ENCODE measurements around the gene SLC50A1. TPM values are rescaled to one million over a fixed set of nuclear protein-coding genes. Genes with fewer than 3 reads are reported as not detected.

Gene SLC50A1
- total RNA-seq, 1 experiment from 2014 or later = 24.9 TPM

GRCh38 chr1:155181371-155182051 lies 45.9 kb downstream of the SLC50A1 start:
- Mint-ChIP-seq H3K9me3 (no peaks in the 10 kb centered on the region), H3K27me3 (ENCODE audit: low read depth) (no peaks in the 10 kb centered on the region; the same call in 1 of the 2 replicates), H3K27ac (no peak overlapping the region; a peak in 1 of 7 replicates), H3K4me3 (no peak overlapping the region; a peak in 1 of 5 replicates), H3K36me3 (ENCODE audit: insufficient read depth in 1 of 3, low read depth in 3 of 3) (peaks cover 38 to 69% (median 58%) of the 10 kb centered on the region in 3 experiments), H3K4me1 (peaks cover 9 to 18% of the 10 kb centered on the region in 2 experiments)
- no peak overlapping the region for H2BK5ac ChIP-seq (ENCODE audit: insufficient read length, low read length)
- DNase-seq = no peak
- H2BK12ac ChIP-seq (ENCODE audit: insufficient read length, low read depth, low read length) = no peak overlapping the region
- no peaks in the 10 kb centered on the region for H3K79me1 ChIP-seq (ENCODE audit: insufficient read depth, low read depth, low read length, poor library complexity, severe bottlenecking)
- no peak overlapping the region for H3T11ph ChIP-seq (ENCODE audit: low read length)
- H3K79me2 ChIP-seq (ENCODE audit: insufficient read depth, low read length) = no peaks in the 10 kb centered on the region
- no peak overlapping the region for H2BK15ac ChIP-seq (ENCODE audit: low read depth, low read length)
- no peak overlapping the region for H3K18ac ChIP-seq (ENCODE audit: insufficient read length, low read depth, low read length)
- no peak overlapping the region for H3K27ac ChIP-seq (ENCODE audit: insufficient read length, low read depth, low read length)
- no peak overlapping the region for H3K4ac ChIP-seq (ENCODE audit: low read depth, low read length)
- no peak overlapping the region for H2AFZ ChIP-seq (ENCODE audit: low read length)
- no peaks in the 10 kb centered on the region for H3K23me2 ChIP-seq (ENCODE audit: insufficient read length, low read depth, low read length, poor library complexity, severe bottlenecking)
- H3K27me3 ChIP-seq (ENCODE audit: insufficient read depth, low read length) = no peaks in the 10 kb centered on the region
- no peak for TF ChIP-seq CTCF (conservative IDR thresholded peaks at IDR 0.05)
- H3K9ac ChIP-seq (ENCODE audit: extremely low read depth, insufficient read length, low read length) = no peak overlapping the region
- H3K9me3 ChIP-seq (ENCODE audit: control insufficient read depth, low read depth, low read length) = no peaks in the 10 kb centered on the region
- H3K4me2 ChIP-seq (ENCODE audit: insufficient read depth, insufficient read length, low read length) = no peak overlapping the region
- H2BK120ac ChIP-seq (ENCODE audit: low read depth, low read length, poor library complexity, severe bottlenecking) = no peak overlapping the region
- H4K91ac ChIP-seq (ENCODE audit: insufficient read length, low read depth, low read length) = no peak overlapping the region
- H2AK5ac ChIP-seq (ENCODE audit: insufficient read length, low read length) = no peak overlapping the region
- no peak overlapping the region for H3K14ac ChIP-seq (ENCODE audit: insufficient read depth, low read length)
- WGBS (ENCODE audit: extremely low coverage, insufficient read length, low lambda C conversion rate) = no CpG with 5 or more reads among the region's 18 CpGs
- H2BK20ac ChIP-seq (ENCODE audit: low read depth, low read length, poor library complexity, severe bottlenecking) = no peak overlapping the region
- no peak overlapping the region for H3K56ac ChIP-seq (ENCODE audit: insufficient read length, low read depth, low read length)
- no peak overlapping the region for H4K8ac ChIP-seq (replicated peaks; ENCODE audit: insufficient read length, low read depth, low read length)
- H3K23ac ChIP-seq (ENCODE audit: insufficient read length, low read depth, low read length) = no peak overlapping the region
- peaks cover under 1% of the 10 kb centered on the region for H3K4me1 ChIP-seq (ENCODE audit: insufficient read depth, low read length)
- H4K5ac ChIP-seq (ENCODE audit: insufficient read length, low read depth, low read length) = no peak overlapping the region
- H4K20me1 ChIP-seq (ENCODE audit: control insufficient read depth, insufficient read depth, insufficient read length) = no peaks in the 10 kb centered on the region
